DND-41 (cell line): ENCODE measurements around the gene RPUSD1.

Experiments
- CTCF ChIP-seq: IDR thresholded peaks from 2 replicates; pipeline ENCODE4 v1.5.1; 2012; ENCODE audit warnings: borderline replicate concordance, low read length, moderate library complexity, mild to moderate bottlenecking; ENCODE audit not compliant: poor library complexity, severe bottlenecking; ENCODE audit errors: extremely low read depth
- EZH2 ChIP-seq: IDR thresholded peaks from 3 replicates; pipeline ENCODE4 v1.6.1; 2012; ENCODE audit warnings: borderline replicate concordance, low read depth, mild to moderate bottlenecking, moderate library complexity, low read length, inconsistent platforms; ENCODE audit not compliant: severe bottlenecking

GRCh38 chr16:769184-769784 is 18.9 kb downstream of the RPUSD1 start:
- TF ChIP-seq CTCF = no peak
- no peak for TF ChIP-seq EZH2
